Stimulated activated CD4-positive, alpha-beta T cell treated with anti-CD3 and anti-CD28 coated beads, Interleukin-12 subunit alpha, Interleukin-12 subunit beta, amount 100 ng/mL, for 24 hours (primary cell): ENCODE data around the gene HVCN1.

Source experiments
- DNase-seq, 2 experiments: peaks; one replicate each; pipeline ENCODE4 v3.0.0-alpha.2; 2020; ENCODE audit warnings: low read depth in 2 of 2

HVCN1 gene

GRCh38 chr12:110699591-110700445 lies 10.9 kb upstream of the HVCN1 start:
- no peak for DNase-seq

GRCh38 chr12:110698171-110698902 lies 9.4 kb upstream of the HVCN1 start:
- peak; percentile 53 to 70 for DNase-seq

GRCh38 chr12:110697236-110697635 lies 8.3 kb upstream of the HVCN1 start:
- DNase-seq = no peak

- no peak for DNase-seq
These were observed 7.4 kb upstream of the HVCN1 start for GRCh38 chr12:110696283-110696682.

- no peak for DNase-seq
These were observed 5.5 kb upstream of the HVCN1 start for GRCh38 chr12:110694330-110694901.

GRCh38 chr12:110693731-110694130 lies 4.8 kb upstream of the HVCN1 start:
- no peak for DNase-seq

GRCh38 chr12:110690127-110690430 lies 1.2 kb upstream of the HVCN1 start:
- no peak for DNase-seq

- peak; percentile 16 to 43 for DNase-seq
These were observed 589 bp upstream of the HVCN1 start for GRCh38 chr12:110689281-110690126.

- DNase-seq = no peak
These were observed 1.3 kb downstream of the HVCN1 start for GRCh38 chr12:110687396-110688169.

GRCh38 chr12:110686294-110686903 lies 2.5 kb downstream of the HVCN1 start:
- DNase-seq = no peak

- no peak for DNase-seq
These were observed 4.5 kb downstream of the HVCN1 start for GRCh38 chr12:110684312-110684836.

GRCh38 chr12:110683888-110684287 lies 5.0 kb downstream of the HVCN1 start:
- no peak for DNase-seq

- DNase-seq = no peak
These were observed 8.9 kb downstream of the HVCN1 start for GRCh38 chr12:110680032-110680431.

- no peak for DNase-seq
These were observed 9.7 kb downstream of the HVCN1 start for GRCh38 chr12:110679201-110679600.

GRCh38 chr12:110677982-110678381 lies 10.9 kb downstream of the HVCN1 start:
- DNase-seq = no peak

- no peak for DNase-seq
These were observed 11.6 kb downstream of the HVCN1 start for GRCh38 chr12:110677206-110677911.

- no peak for DNase-seq
These were observed 12.7 kb downstream of the HVCN1 start for GRCh38 chr12:110676171-110676570.

- DNase-seq = peak; percentile 24 to 31
These were observed 18.7 kb downstream of the HVCN1 start for GRCh38 chr12:110670161-110670701.

GRCh38 chr12:110669193-110669502 lies 19.8 kb downstream of the HVCN1 start:
- no peak for DNase-seq
